ENCODE data around the gene OR5K4.

DNA sequence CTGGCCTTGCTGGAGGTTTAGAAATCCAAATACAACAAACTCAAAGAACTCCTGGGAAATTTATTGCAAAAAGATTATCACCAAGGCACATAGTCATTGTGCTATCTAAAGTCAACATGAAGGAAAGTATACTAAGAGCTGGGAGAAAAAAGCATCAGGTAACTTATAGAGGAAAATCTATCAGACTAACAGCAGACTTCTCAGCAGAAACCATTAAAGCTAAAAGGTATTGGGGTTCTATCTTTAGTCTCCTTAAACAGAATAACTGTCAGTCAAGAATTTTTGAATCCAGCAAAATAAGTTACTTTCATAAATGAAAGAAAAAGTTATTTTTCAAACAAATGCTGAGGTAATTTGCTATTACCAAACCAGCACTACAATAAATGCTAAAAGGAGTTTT, 44.9 kb downstream of the OR5K4 start:
- TF ChIP-seq TAF1 (IDR thresholded peaks at IDR 0.05; ENCODE audit: low read depth, low read length) (no peak), POLR2AphosphoS5 (IDR thresholded peaks at IDR 0.05; ENCODE audit: low read depth, low read length) (no peak), POLR2A (IDR thresholded peaks at IDR 0.05; ENCODE audit: low read depth, low read length) (no peak)

All from GM12891 (cell line).